NCI-H2227 treated with DMSO at 0.1 percent for 48 hours (cell line): ENCODE measurements around the gene BRSK2.
A peak's percentile ranks its signal among the peaks of the same experiment; 100 is the strongest.

Experiments used
- DNase-seq: peaks from one replicate; lab custom pipeline; 2025; lab: John Stamatoyannopoulos, UW

Gene BRSK2

GRCh38 chr11:1453611-1454034 is 63.9 kb downstream of the BRSK2 start:
- no peak for DNase-seq

GRCh38 chr11:1454576-1454975 is 64.8 kb downstream of the BRSK2 start:
- DNase-seq = no peak

GRCh38 chr11:1455032-1455762 is 65.5 kb downstream of the BRSK2 start:
- no peak for DNase-seq

- no peak for DNase-seq
Observed at GRCh38 chr11:1455763-1456060, 66.0 kb downstream of the BRSK2 start.

GRCh38 chr11:1456176-1456575 is 66.4 kb downstream of the BRSK2 start:
- DNase-seq = no peak

- no peak for DNase-seq
Observed at GRCh38 chr11:1456596-1457325, 67.0 kb downstream of the BRSK2 start.

- no peak for DNase-seq
Observed at GRCh38 chr11:1457326-1457680, 67.6 kb downstream of the BRSK2 start.

- no peak for DNase-seq
Observed at GRCh38 chr11:1457856-1458255, 68.1 kb downstream of the BRSK2 start.

GRCh38 chr11:1458340-1459218 is 68.8 kb downstream of the BRSK2 start:
- DNase-seq = peak; percentile 4

GRCh38 chr11:1459219-1459575 is 69.5 kb downstream of the BRSK2 start:
- no peak for DNase-seq

GRCh38 chr11:1459764-1460395 is 70.1 kb downstream of the BRSK2 start:
- no peak for DNase-seq

GRCh38 chr11:1460396-1460985 is 70.8 kb downstream of the BRSK2 start:
- no peak for DNase-seq

- no peak for DNase-seq
Observed at GRCh38 chr11:1460986-1461825, 71.5 kb downstream of the BRSK2 start.

- no peak for DNase-seq
Observed at GRCh38 chr11:1461826-1462697, 72.3 kb downstream of the BRSK2 start.

GRCh38 chr11:1462698-1462975 is 72.9 kb downstream of the BRSK2 start:
- no peak for DNase-seq

GRCh38 chr11:1463056-1463455 is 73.3 kb downstream of the BRSK2 start:
- no peak for DNase-seq

GRCh38 chr11:1466784-1467183 is 77.0 kb downstream of the BRSK2 start:
- DNase-seq = no peak

GRCh38 chr11:1467270-1467669 is 77.5 kb downstream of the BRSK2 start:
- no peak for DNase-seq

GRCh38 chr11:1468002-1468401 is 78.3 kb downstream of the BRSK2 start:
- DNase-seq = no peak

GRCh38 chr11:1468473-1469066 is 78.8 kb downstream of the BRSK2 start:
- no peak for DNase-seq
